Stimulated activated CD4-positive, alpha-beta T cell treated with anti-CD3 and anti-CD28 coated beads, Interleukin-15, amount 100 ng/mL, for 24 hours (primary cell): ENCODE results near the gene COPG2.

Source experiments
- DNase-seq: peaks from one replicate; pipeline ENCODE4 v3.0.0-alpha.2; 2020

The COPG2 gene

DNA sequence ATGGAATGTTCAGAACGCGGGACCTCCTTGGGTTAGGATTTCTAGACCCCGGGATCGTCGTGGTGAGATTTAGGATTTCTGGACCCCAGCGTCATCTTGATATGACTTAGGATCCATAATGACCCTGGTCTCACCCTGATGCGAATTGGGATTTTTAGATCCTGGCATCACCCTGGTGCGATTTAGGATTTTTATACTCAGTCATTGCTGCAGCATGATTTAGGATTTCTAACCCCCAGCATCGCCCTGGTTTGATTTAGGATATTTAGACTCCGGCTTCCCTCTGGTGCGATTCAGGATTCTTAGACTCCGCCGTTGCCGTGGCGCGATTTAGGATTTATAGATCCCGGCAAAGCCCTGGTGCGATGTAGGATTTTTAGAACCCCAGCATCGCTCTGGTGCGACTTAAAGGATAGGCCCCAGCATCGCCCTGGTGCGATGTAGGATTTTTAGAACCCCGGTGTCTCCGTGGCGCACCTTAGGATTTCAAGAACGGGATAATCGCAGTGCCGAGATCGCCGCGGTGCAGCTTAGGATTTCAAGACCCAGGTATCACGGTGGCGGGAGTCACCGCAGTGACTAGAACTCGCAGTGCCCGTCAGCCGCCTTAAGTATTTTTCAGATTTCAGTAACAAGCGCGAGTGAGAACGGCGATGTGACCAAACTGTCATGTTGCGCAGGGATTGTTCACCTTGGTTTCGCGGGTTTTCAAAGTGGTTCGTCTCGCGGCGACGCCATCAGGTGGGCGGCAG is 175.8 kb downstream of the COPG2 start:
- peak; percentile 15 for DNase-seq

DNA sequence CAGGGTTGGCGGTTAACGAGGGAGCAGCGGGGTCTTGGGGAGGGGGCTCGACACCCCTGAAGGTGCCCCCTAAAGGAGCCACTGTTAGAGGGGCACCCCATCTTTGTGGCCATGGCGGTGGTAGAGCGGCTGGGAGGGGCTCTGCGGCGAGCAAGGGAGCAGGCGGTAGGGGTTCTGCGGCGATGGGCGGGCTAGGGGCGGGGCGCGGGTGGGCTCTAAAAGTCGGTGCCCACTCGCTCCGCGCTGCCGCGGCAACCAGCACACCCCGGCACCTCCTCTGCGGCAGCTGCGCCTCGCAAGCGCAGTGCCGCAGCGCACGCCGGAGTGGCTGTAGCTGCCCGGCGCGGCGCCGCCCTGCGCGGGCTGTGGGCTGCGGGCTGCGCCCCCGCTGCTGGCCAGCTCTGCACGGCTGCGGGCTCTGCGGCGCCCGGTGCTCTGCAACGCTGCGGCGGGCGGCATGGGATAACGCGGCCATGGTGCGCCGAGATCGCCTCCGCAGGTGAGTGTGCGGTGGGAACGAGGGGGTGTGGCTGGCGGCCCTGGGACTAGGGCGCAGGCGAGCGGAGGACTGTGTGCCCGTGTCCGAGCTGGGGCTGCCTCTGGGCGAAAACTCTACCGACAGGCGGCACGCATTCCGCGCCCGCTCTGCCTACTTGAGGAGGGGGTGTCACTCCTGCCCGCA is 176.6 kb downstream of the COPG2 start, which contains the start of gene MEST:
TSS of gene MEST (plus strand) at position 245 of the 682 bp plus-strand sequence. CDS start at position 474, 229 bp downstream.
- peak; percentile 25 for DNase-seq

DNA sequence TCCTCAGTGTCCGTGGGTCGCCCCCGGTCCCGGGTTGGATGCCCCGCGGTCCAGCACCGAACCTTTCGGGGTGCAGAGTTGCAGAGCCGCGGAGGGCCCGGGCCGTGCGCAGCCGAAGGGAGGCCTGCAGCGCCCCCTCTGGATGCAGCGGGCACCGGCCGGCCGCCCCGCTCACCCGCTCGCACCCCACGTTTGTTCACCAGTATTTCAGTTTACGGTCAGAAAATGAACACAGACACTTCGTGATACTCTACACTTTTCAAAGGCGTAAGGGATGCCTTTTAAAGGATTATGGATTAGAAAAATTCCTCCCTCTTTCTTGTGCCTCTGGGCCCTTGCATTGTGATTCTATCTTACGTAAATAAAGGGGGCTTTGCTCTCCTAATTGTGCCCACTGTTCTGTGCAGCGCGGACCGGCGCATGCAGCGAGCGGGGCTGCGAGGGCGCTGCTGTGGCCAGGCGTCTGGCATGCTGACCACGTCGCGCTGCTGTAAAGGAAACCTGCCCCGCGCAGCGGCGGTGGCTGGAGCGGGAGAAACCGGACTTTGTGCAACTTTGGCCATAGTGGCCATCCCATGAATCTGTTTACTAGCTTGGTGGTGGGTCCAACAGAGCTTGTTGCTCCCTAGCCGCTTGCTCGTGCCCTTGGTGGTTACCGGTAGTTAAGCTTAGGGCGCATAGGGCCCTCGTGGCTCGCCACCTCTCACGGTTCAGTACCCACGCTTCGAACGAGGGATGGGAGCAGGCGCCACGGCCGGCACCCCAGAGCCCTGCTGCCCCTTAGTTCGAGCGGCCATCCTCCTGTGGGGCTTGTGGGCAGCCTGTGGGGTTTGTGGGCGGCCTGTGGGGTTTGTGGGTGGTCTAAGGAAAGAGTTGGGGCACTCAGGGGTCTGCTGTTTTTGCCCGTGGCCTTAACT is 177.4 kb downstream of the COPG2 start:
- DNase-seq, result peak; percentile 52

DNA sequence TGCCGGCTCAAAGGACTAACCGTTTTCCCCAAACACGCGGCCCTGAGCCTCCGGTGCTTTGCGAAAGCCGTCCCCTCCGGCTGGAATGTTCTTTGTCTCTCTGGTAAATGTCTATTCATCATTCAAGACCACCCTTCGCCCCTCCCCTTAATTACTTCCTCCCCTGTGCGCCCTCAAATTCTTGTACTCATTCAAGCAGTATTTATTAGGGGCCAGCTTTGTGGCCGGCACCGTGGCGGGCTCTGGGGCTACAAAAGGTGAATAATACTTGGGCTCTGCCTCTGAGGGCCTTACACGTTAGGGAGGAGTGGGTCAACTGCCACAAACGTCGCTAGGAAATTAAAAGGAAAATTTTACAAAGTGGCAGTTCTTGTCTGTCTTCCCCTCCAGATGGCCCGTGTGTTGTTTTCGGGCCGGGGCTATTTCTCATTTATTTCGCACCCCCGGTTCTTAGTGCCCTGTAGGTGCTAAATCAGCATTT is 178.2 kb downstream of the COPG2 start:
- no peak for DNase-seq

DNA sequence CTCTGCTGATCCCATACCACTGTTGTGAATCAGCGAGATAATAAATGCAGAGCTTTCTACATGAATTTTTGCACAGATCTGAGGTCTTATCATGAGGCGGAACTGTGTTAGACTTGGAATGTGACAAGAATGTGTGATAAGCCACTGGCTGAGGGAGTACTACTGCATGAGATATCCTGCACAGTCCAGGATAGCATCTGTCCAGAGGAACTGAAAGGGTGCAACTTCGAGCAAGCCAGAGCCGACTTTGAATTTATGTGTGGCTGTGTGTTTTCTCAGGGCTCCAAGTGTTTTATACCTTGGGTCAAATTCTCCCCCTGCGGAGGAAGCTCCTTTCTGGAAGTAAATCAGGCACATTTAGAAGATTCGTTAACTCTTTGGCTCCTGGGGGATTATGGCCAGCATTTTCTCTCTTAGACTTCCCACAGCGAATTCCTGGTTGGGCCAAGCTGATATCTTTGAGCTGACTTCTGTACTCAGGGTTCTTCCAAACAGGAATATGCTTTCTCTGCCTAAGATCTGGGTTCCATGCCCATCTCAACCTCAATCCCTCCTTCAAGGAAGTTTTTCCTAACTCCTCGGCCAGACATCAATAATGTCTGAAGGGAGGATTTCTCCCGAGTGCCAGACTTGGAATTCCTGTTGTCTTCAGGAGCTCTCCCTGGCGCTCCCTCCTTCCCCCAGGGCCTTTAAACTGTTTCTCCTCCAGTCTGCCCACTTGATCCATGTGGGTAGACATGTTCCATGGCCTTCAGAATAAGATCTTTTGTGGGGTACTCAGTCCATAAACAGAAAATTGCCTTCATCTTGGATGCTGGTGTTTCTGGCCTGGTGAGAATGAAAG is 179.2 kb downstream of the COPG2 start:
- DNase-seq, result no peak

DNA sequence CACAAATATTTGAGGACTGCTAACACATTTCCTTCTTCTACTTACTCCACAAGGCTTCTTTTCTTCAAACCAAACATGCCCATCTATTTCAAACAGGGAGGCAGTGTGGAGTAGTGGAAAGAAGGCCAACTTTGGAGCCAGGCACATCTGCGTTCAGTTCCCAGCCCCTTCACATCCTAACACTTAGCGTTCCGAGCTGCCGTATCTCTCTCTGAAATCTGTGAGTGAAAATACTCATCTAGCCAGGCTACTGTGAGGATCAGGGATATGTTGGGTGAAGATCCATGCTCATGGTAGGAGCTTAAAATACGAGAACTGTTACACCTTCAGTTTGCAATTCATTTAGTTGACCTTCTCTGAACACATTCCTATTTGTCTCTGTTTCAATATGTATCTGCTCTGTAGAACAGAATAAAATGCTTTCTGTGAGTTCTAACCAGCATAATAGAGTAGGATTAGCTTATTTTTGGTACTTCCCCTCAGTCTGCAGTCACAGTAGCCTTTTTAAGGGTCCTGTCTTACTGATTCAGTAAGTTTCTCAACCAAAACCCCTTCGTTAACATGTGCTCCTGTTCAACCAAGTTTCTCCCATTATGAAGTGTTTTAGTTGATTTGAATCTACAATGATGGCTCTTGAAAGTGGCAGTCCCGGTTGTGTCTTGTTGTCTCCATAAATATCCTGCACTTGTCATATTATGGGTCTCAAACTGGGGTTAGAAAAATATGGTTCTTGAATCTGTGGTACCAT is 180.0 kb downstream of the COPG2 start:
- DNase-seq, result no peak

DNA sequence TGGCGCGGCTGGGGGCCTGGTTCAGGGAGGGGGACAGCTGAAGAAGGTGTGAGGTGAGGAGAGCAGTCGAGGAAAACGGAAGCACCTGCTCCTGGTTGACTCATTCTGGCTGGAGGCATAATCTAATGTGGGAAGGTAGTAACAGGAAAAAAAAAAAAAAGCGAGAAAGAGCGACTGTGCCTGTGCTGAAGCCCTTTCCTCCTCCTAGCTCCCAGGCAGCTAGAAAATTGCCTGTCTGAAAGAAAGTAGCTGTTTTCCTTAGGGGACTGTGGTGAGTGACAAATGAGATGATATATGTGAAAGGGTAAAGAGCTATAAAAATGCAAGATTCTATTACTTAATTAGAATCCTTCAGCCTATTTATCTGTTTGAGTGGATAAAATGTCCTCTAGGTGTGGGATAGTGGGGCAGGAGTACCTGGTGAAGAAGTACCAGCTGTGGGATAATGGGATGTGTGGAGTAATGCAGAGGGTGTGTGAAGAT is 181.6 kb downstream of the COPG2 start:
- no peak for DNase-seq

DNA sequence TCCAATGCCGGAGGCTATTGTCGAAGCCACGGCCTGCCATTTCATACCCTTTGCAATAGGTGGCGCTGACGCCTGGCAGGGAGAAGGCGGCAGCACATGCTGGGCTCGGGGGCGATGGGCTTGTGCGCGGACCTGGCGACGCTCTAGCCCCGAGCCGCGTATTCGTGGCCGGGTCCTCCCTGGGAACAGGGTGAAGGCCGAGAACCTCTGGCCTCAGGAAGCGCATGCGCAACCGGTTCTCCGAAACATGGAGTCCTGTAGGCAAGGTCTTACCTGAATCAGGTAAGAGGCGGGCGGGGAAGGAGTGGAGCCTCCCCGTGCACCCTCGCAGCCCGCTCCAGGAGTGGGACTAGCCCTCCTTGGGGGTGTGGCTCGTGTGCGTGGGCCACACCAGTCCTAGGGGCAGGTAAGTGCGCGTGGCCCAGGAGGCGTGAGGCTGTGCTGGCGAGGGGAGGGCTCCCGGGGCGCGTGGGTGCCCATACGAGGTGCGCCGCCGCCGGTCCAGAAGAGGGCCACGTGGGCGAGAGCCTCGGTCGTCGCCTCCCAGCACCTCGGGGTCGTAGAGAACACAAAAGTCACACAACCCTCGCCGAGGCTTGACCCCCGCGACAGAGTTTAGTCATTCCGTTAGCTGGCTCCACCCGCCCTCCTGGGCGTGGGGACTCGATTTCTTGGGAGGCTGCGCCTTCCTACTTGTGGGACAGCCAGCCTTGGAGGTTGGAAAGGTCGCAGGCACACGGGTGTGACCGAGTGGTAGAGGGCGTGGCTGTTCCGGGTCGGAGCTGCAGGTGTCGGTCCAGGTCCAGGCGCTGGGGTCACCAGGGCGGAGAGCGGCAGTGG is 182.2 kb downstream of the COPG2 start:
- peak; percentile 71 for DNase-seq

DNA sequence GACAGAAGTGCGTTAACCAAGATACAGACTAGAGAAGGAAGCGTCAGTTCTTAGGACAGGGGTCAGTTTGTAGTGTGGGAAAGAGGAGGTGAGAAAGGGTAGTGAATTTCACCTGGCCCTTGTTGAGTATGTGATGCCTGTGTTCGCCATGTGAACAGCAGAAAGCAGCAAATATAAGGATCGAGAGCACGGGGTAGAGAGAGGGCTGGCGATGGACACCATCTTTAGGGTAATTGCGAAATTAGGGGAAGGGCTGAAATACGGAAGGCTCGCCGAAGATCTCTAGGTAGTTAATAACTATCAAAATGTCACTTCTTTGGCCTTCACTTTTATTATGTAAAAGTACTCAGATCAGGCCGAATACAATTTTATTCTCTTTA is 182.8 kb downstream of the COPG2 start:
- no peak for DNase-seq

DNA sequence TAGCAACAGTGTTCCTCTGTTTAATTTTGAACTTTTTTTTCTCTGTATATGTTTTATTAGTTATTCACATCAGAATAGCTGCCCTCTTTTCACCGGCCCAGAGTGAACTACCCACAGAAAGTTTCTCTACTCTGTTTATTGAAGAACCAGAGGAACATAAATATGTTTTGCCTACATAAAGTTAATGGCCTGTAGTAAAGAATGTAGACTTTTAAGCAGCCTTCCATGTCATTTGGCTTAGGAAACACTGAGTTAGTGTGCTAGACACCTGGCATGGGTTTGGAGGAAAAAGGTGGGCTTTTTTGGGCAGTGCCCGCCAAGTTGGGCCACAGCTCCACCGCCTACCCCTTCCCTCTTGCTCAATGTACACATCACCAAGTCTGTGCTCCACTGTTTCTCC is 185.5 kb downstream of the COPG2 start:
- DNase-seq, result no peak

DNA sequence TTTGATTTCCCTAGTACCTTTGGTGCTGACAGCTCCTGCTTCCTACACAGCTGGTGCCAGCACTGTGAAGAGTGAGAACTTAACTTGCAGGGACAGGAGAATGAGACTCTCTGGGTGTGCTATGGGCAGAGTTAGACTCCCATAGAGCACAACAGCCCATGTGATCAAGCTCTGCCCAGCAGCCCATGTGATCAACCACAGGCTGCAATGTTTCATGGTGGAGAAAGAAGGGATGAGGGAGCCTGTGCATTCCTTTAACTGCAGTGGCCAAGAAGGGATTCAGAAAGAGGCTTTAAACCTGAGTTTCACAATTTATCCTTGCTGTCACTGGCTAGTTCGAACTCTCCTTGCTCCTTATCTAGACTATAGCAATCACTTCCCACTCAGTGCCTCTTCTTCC is 186.7 kb downstream of the COPG2 start:
- DNase-seq, result no peak

DNA sequence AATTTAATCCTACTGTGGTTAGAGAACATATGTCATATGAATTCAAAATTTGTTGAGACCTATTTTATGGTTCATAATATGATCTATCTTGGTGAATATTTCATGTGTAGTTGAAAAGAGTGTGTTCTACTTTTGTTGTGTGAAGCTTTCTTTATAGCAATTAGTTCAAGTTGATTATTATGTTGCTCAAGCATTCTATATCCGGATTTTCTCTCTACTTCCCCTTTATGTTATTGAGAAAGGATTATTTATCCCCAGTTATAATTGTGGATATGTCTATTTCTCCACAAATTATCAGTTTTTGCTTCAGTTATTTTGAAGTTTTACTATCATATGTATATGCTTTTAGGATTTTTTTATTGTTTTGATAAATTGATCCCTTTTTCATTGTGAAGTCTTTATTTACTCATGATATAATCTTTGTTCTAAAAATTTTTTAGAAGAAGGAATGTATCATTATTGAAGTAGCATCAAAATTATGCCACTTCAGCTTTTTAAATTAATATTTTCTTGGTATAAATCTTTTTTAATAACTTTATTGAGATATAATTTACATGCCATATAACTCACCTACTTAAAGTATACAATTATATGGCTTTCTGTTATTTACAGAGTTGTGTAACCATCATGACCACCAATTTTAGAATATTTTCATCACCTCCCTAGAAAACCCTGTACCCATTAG is 188.7 kb downstream of the COPG2 start:
- no peak for DNase-seq

DNA sequence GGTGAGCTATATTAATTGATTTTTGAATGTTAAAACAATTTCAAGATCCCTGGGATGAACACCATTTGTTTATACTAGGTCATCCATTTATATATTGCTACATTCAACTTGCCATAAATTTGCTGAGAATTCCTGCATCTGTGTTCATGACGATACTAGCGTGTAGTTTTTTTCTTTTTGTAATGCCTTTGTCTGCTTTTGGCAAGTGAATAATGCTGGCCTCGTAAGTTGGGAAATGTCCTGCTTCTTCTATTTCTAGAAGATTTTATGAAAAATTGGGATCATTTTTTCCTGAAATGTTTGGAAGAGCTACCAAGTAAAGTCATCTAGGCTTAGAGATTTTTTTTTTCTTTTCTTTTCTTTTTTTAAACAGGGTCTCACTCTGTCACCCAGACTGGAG is 189.6 kb downstream of the COPG2 start:
- no peak for DNase-seq

DNA sequence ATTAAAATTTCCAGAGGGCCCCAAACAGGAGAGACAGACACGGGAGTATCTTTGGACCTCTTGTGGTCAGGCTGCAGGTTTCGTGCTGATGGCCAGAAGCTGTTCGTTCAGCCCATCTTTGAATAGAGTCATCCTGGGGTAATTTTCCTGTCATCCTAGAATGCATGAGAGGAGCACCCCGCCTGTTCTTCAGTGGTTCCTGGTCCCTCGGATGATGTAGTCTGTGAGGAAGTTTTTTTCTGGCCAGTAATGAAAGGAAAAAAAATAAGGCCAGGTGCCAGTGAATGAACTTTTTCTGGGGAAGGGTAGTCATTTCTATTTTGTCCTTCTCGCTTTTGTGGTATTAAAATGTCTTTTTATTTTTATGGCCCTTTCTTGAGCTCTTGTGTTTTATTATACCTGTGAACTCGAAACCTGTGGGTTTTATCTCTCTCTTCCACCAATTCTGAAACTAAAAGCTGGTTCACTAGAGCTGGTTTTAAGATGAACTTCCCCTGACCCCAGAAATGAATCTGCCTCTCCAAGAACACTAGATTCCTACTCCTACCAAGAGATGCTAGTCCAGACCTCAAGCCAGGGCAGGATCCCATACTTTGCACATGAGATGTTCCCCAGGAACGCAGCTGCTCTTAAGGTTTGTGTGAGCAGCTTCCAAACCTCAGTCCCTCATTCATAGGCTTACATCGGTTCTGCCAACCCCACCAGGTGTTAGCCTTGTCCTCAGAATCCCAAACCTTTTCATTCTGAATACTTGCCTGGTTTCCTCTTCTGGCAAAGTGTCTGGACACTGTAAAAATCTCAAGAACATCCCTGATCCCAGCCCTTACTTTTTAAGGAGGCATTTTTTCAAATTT is 192.0 kb downstream of the COPG2 start:
- DNase-seq, result no peak

DNA sequence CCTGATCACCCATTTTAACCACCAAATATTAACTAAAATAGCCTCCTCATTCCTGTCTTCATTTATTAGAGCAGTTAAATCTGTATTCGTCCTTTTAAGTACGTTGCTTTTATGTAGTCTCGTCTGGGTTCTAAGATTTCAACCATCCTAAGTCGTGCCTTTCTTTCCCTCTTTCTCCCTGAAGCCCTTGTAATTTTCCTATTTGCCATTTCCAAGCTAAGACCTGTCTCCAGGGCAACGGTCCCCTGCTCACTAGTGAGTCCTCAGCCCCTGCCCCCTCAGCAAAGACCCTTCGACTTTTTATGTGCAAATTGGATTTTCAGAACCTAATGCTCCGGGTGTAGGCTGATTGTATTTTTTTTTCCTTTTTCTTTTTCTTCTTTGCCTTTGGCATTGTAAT is 192.8 kb downstream of the COPG2 start:
- DNase-seq, result no peak

DNA sequence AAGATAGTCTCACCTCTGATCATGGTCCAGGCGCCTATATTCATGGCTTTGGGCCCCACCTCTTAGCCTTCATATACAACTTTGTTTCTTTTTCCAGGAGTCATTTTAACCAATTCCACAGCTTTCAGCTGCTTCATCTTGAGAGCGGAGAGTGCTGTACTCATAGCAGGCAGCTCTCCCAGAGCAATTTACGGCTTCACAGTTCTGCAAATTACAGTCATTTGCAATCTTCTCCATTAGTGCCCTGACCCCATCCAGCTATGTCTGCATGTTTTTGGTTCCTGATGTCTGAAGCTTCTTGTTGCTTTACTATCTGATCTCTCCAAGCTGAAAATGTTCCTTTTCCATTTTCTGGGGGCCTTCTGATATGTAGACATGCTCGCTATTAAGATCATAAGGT is 194.7 kb downstream of the COPG2 start:
- DNase-seq, result no peak

DNA sequence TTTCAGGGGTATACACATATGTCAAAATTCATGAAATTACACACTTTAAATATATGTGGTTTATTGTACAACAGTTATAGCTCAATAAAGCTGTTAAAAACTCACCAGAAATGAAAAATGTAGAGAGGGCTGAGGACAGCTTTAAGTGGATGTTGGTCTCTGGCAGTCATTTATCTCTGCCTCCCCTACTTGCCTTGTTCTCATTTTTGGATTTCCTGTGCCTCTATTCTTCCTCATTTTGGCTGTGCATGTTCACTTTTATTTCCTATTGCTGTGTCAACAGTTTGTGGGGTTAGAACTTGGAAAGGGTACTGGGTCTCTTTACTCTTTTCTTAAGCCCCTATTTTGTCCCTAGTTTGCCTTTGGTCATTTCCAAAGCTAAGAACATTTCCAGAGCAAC is 195.3 kb downstream of the COPG2 start:
- no peak for DNase-seq

DNA sequence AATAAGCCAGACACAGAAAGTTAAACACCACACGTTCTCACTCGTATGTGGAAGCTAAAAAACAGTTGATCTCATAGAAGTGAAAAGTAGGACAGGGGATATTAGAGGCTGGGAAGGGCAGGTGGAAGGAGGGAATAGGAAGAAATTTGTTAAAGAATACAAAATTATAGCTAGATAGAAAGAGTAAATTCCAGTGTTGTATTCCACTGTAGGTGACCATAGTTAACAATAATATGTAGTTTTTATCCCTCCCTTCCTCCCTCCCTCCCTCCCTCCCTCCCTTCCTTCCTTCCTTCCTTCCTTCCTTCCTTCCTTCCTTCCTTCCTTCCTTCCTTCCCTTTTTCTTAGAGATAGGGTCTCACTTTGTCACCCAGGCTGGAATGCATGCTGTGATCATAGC is 196.6 kb downstream of the COPG2 start:
- no peak for DNase-seq

DNA sequence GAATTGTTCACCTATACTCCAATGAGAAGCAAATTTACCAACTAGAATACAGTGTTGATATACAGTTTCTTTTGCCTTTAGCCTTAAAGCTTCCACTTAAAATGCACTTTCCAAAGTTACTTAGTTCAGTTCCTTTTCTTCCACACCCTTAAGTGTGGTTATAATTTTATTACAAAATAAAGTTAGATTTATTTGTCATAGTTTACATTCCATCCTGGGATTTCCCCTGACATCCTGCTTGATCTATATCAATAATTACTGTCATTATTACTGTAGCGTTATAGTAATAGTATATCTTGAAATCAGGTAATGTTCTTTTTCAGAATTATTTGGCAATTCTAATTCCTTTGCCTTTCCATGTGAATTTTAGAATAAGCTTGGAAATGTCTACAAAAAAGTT is 199.9 kb downstream of the COPG2 start:
- no peak for DNase-seq
